ENCODE results near the gene RELN.

RELN gene

DNA sequence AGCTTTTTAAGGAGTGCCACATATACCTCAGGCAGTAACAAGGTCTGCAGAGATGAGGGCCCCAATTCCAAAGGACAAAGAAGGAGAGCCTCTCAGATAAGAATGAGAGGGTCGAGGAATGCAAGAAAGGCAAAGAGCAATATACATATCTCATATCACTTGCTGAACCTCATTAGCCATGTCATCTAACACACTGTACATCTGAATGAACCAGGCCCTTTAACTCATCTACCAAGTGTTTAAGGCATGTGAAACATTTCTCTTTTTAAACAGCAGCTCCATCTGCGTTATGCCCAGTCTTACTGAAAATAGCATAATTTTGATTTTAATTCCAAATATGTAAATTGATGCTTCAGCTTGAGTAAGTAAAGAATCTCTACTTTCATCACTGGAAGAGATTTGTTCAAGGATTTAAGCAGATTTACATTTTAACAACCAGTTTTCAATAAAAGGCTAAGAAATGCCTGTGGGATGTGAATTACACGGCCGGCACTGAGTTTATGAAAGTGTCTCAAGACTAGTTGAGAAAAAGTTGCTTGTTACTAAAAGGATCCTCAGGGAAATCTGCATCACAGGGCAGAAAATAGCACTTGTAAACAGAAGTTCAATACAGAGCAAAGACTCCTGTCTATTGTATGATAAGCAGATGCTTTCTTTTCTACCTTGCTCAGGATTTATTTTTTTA is 419.7 kb downstream of the RELN start:
- DNase-seq (ENCODE audit: low spot score) = no peak

DNA sequence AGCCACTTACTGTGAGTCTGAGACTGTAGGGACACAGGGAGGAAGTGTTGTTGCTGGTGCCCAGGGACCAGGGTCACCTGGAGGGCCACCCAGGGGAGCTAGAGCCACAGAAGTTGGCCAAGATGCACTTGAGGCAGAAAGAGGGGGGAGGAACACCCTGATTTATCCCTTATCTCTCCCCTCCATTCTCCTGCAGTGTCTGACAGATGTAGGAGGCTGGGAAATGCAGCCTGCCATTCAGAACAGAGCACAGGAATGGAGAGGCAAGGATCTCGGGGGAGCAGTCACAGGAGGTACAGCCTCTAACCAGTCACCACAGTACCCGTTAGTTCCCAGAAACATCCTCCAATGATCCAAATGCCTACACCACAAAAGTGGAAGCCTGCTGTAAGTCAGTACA is 425.0 kb downstream of the RELN start:
- DNase-seq (ENCODE audit: low spot score) = no peak

DNA sequence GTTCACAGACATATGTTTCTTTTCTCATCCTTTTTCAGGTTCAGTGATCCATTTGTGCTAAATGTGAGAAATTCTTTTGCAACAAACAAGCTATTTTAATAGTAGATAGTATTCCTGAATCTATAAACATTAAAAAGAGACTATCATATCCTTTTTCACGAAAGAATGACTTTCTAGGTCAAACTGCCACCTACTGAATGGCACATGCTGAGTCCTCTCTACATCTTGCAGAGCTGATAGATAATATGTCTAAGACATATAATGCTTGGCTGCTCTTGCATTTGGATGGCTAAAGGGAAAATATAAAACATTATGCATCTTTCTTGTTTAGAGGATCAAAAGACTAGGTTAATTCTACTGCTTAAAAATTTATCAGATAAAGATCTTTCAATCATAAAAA is 429.3 kb downstream of the RELN start:
- no peak for DNase-seq (ENCODE audit: low spot score)

DNA sequence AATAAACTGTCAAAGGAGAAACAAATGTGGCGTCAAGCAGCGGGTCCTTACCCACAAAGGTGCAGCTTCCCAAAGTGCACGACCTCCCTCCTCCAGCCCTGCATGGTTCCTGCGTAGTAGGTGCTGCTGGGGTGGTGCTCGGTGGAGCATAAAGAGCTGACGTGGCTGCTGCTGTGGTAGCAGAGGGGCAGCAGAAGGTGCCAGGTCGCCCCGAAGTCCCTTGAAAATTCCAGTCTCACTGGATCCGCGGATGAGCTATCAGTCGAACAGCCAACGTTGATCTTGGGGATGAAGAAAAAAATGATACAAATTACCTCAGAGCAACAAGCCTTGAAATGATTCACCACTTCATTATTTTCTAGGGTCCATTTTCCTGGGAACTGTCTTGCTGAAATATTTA is 438.4 kb downstream of the RELN start:
- DNase-seq (ENCODE audit: low spot score) = no peak

DNA sequence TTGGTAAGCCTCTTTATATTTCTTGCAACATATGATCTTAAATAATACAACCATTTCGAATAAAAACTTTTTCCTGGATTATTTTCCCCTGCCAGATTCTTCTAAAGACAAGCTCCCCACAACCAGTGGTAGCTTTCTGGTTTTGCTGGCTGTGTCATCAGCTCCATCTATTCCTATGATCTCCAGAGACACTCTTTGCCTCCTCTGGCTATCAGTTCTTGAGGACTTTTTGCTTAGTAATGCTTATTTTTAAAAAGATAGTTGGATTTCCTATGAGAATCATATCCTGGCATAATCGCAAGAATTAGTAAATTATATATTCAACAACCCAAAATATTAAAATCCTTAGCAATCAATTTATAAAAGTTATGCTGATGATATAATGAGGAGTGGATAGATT is 439.7 kb downstream of the RELN start:
- no peak for DNase-seq (ENCODE audit: low spot score)

DNA sequence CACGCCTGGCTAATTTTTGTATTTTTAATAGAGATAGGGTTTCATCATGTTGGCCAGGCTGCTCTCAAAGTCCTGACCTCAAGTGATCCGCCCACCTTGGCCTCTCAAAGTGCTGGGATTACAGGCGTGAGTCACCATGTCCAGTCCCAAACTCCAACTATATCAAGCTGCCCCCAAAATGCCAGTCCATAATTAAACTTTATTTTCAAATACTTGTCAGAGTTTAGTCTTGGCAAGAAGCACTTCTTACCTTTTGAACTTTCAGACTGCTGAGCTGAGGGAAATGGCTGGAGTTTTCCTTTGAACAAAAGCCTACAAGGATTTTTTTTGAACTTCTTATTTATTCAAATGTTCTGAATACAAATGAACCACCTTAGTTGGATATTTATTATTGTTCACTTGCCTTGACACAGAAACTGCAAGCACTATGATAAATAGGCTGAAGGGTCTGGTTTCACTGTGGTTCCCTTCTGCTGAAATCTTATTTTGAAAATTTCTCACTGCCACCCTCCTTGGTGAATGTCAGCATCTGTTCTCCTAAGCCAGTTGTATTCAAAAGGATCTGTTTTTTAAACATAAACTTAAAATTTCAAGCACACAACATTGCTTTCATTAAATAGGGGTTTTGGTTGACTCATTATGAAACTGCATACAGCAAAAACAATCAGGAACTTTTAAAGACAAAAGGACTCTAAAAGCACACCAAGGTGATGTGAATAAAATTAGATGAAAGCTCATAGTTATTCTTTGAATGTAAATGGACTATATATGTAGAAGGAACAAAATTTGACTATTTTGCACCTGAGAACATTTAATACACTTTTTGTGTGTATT is 441.8 kb downstream of the RELN start:
- DNase-seq (ENCODE audit: low spot score) = no peak

DNA sequence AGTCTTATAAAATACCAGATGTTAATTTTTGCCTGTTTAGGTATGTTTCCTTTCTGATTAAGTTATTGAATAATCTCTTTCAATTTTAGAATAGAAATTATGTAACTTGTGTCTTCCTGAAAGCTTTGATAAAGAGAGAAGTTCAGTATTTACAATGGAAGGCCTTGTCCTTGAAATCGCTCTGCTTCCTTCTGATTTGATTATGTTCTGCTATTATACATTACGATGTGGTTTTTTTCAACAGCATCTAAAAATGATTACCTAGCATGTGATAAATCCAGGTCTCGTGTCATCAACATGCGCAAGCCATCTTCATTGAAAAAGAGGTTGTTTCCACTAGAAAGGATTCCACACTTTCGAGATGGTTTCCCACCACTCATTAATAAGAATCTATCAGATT is 447.0 kb downstream of the RELN start:
- no peak for DNase-seq (ENCODE audit: low spot score)

DNA sequence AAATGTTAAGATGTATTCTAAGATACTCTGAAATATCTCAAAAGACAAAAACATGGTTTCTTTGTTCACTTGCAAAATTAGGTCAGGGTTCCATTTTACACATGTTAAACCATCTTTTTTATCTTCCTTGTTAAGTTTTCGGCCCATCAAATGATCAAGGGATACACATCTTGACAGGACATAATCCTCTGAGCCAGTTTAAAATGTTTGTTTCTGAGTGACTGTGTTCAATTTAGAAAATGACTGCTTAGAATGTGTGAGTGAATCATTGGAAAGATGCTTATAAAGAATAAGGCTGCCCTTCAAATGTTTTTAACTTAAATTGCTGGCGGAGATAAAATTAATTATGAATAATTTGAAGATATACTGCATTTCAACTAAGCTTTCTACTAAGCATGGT is 447.5 kb downstream of the RELN start:
- no peak for DNase-seq (ENCODE audit: low spot score)

DNA sequence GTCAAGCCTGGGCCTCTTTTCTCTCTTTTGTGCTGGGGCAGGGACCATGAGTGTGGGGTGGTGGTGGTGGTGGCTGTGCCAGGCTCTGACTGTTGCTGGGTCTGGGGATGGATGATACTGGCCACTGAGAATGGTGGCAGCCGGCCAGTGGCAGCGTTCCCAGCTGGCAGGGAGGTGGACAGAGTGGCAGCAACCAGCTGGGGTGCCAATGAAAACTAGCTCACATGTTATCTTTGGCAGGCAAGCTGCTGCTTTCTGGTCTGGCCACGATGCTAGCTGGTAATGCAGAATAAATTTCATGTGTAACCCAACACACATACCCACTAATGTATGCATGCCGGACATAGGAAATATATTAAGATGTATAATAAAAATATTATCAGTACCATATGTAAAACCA is 448.4 kb downstream of the RELN start:
- DNase-seq (ENCODE audit: low spot score) = peak; percentile 5

DNA sequence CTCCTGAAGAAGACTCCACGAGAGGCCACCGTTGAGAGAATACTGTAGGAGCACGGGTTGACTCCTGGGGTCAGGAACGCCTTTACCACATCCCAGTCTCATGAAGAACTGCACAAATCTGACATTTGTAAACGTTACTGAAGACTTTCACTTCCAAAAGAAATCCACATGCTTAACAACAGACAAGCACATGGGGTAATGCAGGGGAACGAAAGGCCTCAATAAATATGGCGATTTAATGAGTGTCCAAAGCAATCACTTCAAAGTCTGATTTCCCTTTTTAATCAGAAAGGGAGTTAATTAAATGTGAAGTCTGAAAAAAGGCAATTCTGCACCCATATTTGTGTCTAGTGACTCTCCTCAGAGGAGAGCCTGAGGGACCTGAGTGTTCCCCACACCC is 449.1 kb downstream of the RELN start:
- DNase-seq (ENCODE audit: low spot score) = no peak

DNA sequence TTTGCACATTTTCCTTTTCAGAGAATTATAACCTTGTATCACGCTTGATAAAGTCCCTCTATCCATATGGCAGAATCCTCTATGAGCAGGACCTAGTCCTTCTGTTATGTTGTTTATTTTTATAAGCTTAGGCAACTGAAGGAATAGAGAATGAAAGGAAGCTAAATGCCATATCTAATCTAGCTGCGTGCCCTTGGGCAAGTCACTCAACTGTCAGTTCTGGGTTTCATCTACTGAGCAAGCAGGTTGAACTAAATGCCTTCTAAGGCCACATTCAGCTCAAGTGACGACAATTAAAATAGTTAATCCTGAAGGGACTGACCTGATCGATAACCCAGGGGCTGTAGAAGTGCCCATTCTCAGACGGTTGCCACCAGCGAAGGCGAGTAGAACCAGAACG is 449.6 kb downstream of the RELN start:
- no peak for DNase-seq (ENCODE audit: low spot score)

DNA sequence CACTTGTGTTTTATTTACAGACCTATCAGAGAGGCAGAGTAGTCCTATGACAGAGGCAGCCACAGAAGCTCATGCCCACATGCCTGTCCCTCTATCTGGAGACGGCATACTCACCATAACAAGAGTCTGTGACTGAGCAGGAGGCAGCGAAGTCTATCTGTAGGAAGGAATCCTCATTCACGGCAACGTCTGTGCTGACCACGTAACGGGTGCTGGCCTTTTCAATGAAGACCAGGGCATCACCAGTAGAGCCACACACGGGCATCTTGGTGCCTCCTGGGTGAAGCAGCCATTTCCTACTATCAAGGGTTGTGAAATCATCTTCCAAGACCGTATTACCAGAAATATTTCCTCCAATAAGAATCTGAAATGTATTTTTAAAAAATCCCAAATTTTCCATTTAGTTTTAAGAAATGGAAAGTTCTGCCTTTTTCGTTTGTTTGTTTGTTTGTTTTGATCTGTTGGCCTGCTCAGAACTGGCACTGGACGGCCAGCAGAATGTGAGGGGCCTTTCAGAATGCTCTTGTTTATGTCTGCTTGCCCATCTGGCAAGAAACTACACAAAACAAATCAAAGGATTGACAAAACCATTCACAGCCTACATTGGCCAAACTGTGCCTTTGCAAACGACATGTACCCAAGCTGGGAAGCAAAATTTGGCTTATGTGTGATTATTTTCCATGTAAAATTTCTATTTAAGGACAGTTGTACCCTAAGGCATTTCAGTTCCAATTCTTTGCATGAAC is 450.3 kb downstream of the RELN start:
- DNase-seq (ENCODE audit: low spot score) = no peak

DNA sequence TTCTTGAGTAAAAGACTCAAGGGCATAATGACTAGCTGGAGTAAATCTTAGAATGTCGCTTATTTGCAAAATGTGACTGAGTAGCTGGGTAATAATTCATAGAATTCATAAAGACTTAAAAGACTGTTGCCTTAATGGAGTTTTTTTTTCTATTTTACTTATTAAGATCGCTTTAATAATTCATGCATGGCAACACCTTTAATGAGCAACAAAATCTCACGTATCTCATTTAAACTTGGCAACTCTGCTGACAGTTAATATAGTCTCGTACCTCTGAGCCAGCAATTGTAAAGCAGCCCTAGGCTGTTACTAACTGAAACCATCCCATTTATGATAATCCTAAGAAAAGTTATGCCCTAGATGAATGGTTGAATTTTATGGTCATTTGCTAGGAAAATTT is 455.7 kb downstream of the RELN start:
- no peak for DNase-seq (ENCODE audit: low spot score)

DNA sequence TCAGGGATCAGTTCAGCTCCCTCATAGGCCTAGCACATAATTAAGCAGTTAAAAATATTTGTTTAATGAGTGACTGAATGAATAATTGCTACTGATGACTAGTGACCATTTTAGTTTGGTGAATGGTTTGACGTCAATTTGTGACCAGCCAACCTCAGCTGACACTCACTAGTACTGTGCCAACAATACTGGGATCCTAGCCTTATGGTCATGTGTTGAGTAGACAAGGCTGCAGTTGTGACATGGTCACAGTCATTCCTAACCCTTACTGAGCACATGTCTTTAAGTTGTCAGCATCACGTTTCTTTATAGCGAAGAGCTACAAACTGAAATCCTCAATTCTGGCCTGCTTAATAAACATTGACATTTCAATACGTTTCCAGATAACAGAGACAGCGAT is 456.5 kb downstream of the RELN start:
- no peak for DNase-seq (ENCODE audit: low spot score)

DNA sequence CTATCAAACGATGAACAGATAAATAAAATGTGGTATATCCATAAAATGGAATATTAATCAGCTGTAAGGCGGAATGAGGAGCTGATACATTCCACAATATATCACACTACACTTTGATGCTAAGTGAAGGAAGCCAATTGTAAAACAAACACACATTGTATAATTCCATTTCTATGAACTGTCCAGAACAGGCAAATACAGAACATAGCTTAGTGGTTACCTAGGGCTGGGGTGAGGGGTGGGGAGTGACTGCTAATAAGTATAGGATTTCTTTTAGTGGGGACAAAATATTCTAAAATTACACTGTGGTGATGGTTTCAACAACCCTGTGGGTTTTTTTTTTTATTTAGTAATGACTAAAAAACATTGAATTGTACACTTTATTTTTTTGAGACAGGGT is 461.3 kb downstream of the RELN start:
- no peak for DNase-seq (ENCODE audit: low spot score)

DNA sequence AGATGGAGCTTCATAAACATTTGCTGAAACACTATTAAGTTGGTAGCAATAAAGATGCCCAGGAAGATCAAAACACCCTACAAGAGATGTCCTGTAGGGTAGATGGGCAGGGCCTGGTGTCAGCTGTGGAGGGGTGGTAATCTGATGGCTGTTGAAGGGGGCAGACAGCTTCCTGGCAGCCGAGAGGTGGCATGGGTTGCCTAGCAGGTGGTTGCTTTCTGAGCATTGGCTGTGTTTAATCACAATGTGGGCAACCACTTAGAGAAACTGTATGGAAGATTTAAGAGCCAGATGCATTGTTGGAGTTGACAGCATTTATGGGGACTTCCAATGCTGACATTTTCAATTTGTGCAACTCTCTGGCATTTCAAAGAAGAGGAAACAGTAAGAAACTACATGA is 463.5 kb downstream of the RELN start:
- DNase-seq (ENCODE audit: low spot score) = no peak

DNA sequence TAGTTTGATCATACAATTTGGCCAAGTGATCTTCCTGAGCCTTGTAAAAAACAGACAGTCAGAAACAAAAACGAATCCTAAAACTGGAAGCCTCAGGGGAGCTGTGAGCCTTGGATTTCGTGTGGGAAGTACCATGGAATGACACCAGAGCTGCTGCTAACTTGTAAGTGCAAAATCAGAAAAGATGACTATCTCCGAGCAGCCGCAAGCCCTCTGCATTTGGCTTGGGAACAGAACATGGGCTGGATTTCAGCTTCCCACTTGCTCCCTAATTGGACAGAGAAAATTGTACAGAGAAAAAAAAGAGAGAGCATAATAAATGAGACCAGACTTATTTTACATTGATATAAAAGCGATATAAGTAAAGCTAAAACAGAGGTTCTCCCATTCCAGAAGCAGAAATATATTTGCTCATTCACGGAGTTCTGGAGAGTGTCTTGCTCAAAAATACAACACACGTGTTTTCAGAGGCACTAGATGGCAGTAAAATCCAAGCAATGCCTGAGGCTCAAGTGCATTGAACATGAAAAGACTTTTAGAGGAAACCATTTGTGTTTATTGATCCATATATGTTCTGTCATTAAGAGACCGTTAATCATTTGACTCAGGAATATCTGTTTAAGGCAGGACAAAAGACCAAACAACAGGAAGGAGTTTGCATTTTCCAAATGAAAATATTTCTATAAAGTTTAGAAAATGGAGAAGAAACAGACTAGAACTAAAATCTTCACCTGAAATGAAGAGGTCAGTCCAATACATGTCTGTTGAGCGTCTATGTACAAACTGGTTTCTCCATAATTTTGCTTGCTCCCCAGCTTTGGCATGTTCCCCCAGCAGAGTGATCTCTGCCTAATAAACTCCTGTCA is 465.2 kb downstream of the RELN start:
- DNase-seq (ENCODE audit: low spot score) = peak; percentile 59

DNA sequence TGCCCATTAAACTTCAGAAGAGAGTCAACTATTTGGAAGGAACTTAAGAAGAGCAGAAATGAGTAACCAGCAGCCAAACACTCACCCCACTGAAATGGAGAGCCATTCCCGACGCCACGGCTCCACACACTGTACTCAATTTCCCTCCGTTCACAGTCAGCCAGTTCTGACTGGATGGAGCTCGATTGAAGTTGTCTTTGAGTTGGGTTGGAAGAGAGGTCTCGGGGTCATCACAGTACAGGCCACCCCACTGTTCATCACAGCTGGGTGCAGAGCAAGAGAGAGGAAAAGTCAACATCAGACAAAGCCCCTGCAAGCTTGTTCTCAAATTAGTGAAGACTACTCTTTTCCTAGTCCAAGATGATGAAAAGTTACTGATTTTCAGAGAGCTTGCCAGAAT is 467.5 kb downstream of the RELN start:
- no peak for DNase-seq (ENCODE audit: low spot score)

DNA sequence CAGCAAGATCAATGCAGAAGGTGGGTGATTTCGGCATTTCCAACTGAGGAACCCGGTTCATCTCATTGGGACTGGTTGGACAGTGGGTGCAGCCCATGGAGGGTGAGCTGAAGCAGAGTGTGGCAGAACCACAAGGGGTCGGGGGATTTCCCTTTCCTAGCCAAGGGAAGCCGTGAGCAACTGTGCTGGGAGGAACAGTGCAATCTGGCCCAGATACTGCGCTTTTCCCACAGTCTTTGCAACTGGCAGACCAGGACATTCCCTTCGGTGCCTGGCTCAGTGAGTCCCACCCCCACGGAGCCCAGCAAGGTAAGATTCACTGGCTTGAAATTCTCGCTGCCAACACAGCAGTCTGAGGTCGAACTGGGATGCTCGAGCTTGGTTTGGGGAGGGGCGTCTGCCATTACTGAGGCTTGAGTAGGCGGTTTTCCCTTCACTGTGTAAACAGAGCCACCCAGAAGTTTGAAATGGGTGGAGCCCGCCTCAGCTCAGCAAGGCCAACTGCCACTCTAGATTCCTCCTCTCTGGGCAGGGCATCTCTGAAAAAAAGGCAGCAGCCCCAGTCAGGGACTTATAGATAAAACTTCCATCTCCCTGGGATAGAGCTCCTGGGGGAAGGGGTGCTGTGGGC is 484.8 kb downstream of the RELN start:
- DNase-seq (ENCODE audit: low spot score) = no peak

DNA sequence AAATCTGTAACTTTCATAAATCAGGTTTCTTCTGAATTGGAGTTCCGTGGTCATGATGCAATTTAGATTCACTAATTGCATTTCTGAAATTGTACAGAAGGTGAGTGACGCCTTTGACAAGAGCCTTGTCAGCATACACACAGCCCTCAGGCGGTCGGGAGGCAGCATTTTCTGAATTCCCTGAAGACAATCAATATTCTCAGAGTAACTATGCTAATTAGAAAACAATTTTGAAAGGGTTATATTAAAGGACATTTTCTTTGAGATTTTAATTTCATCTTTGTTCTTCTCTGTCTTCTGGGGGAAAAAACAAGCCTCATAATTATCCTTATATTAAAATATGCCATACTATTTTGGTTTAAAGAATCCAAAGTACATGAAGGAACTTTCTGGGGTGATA is 488.3 kb downstream of the RELN start:
- no peak for DNase-seq (ENCODE audit: low spot score)

DNA sequence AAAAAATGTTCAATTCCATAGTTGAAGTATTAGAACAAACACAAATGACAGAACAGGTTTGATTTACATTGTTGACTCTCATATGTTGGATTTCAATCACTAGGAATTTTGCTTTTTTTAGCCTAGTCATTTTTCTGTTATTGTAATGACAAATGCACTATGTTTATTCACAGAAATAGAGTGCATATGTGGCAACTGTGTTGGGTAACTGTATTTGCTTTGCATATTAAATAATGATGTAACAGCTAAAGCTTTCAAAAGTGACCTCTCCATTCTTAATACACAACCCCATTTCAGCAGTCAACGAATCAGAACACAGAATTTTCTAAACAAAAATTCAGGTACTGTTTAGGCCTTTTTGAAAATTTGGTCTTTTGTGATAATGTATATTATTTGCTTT is 489.5 kb downstream of the RELN start:
- peak; percentile 25 for DNase-seq (ENCODE audit: low spot score)

DNA sequence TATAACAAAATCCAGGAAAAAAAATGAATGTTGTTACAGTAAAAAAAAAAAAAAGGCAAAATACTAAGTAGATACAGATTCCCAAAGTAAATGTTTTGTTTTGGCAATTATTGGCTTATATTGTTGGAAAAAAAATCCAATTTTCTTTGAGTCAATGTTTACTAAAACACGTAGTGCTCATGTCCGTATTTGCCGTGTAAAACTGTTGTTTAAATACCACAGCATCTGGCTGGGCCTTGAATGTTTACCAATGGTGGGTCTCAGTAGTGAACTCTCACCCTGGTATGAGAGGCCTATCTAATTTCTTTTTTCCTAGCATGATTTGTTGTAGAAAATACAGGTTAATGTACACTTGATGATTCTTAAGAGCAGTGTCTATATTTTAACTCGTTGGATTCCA is 502.0 kb downstream of the RELN start:
- no peak for DNase-seq (ENCODE audit: low spot score)

Measured in GM03348 (cell line).